Esophagus squamous epithelium (tissue), 4 donors: ENCODE measurements around the gene TM9SF1.

Experiments
- POLR2A ChIP-seq, 4 donors: fragments of 450-650 bp; IDR thresholded peaks; one replicate each; pipeline ENCODE4 v1.6.1; 2017; ENCODE audit warnings: antibody characterized with exemption in 4 of 4, mild to moderate bottlenecking in 4 of 4, moderate library complexity in 3 of 4
- TF ChIP-seq, protein P1 (sequence below), 6 experiments: fragments of 450-650 bp in 4 of 6; fragments of 200-600 bp in 2 of 6; sonication (generic) in 2 of 6; IDR thresholded peaks; one replicate each; pipeline ENCODE4 v1.5.1; 2016 to 2019; ENCODE audit warnings: antibody characterized with exemption in 6 of 6, mild to moderate bottlenecking in 4 of 6, moderate library complexity in 4 of 6

GRCh38 chr14:24172261-24172860, 22.9 kb downstream of the TM9SF1 start:
- TF ChIP-seq, protein P1, sequence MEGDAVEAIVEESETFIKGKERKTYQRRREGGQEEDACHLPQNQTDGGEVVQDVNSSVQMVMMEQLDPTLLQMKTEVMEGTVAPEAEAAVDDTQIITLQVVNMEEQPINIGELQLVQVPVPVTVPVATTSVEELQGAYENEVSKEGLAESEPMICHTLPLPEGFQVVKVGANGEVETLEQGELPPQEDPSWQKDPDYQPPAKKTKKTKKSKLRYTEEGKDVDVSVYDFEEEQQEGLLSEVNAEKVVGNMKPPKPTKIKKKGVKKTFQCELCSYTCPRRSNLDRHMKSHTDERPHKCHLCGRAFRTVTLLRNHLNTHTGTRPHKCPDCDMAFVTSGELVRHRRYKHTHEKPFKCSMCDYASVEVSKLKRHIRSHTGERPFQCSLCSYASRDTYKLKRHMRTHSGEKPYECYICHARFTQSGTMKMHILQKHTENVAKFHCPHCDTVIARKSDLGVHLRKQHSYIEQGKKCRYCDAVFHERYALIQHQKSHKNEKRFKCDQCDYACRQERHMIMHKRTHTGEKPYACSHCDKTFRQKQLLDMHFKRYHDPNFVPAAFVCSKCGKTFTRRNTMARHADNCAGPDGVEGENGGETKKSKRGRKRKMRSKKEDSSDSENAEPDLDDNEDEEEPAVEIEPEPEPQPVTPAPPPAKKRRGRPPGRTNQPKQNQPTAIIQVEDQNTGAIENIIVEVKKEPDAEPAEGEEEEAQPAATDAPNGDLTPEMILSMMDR (IDR thresholded peaks at IDR 0.05): no peak
- TF ChIP-seq POLR2A (IDR thresholded peaks at IDR 0.05): no peak
